ENCODE data around the gene ESYT2. TPM values are rescaled to one million over a fixed set of nuclear protein-coding genes. Genes with fewer than 3 reads are reported as not detected.
A peak's percentile ranks its signal among the peaks of the same experiment; 100 is the strongest.

Gene ESYT2
- total RNA-seq, 1 experiment from 2014 or later = 162 TPM

DNA sequence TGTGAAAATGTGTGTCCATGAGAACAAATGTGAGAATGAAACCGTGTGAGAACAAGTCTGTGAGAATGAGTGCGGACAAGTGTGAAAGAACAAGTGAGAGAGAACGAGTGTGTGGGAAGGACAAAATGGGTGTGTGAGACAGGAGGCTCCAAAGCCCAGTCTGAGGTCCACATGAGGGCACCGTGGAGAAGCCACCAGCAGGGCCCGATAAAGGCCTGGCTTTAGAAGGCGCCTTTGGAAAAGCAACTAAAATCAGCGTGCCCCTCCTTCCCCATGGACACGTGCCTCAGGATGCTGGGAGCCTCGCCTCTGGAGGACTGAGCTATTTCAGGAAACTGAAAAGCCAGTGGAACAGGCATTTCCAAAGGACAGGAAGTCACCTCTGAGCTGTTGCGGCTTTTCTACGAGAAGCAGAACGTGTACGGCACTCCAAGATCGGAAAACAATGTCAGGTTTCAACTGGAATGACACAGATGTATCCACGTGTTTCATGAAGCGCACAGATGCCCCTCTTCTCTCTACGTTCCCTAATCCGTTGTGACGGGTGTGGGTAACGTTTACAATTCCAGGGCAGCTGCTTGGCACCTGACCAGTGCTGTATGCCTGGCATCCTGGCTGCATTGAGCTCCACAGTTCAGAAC lies 46.4 kb downstream of the ESYT2 start:
- no peaks in the 10 kb centered on the region for H3K9me2 ChIP-seq (ENCODE audit: insufficient read depth)
- H3K36me3 ChIP-seq (ENCODE audit: low read depth) = peaks cover 45% of the 10 kb centered on the region
- CTCF ChIA-PET = interaction anchor here (0.7 to 1.8 kb wide), 9 partner anchors 29 to 193 kb away, joined by 3 to 19 read pairs (median 5); no protein-coding TSS in a partner anchor
- H3K4me2 ChIP-seq = no peak overlapping the region
- no peaks in the 10 kb centered on the region for H3K27me3 ChIP-seq (ENCODE audit: insufficient read depth, low read depth)
- H4K20me1 ChIP-seq (ENCODE audit: insufficient read depth) = no peaks in the 10 kb centered on the region; the same call in 1 of the 2 replicates
- peak; percentile 64 to 86 for DNase-seq
- BruUV-seq (replicated peaks) = TSS peak; percentile 10
- H3K9me3 ChIP-seq (ENCODE audit: insufficient read depth, low read depth) = 0 out of 2 replicates have a peak, but pooled peaks cover 6% of the 10 kb centered on the region
- no peak overlapping the region for H3K4me3 ChIP-seq
- POLR2A ChIA-PET (ENCODE audit: unreplicated experiment) = interaction anchor here (0.6 to 1.5 kb wide), 8 partner anchors 16 to 81 kb away, joined by 3 to 63 read pairs (median 6); partner anchors contain the start of genes ESYT2 and NCAPG2
- H2AFZ ChIP-seq = no peak overlapping the region
- H3K4me1 ChIP-seq (replicated peaks; ENCODE audit: insufficient read depth) = peaks cover 12% of the 10 kb centered on the region
- intact Hi-C loops (cut with micrococcal nuclease; ENCODE audit: unreplicated experiment) = loop anchor here (1.0 to 5.0 kb wide), 8 partner anchors 20 to 194 kb away; partner anchors contain the start of genes DYNC2I1, ESYT2 and NCAPG2
- H3K27ac ChIP-seq = peak overlapping the region; percentile 36
- peaks cover 43% of the 10 kb centered on the region for H3F3A ChIP-seq (ENCODE audit: insufficient read depth, low read depth)
- TF ChIP-seq, protein P1, sequence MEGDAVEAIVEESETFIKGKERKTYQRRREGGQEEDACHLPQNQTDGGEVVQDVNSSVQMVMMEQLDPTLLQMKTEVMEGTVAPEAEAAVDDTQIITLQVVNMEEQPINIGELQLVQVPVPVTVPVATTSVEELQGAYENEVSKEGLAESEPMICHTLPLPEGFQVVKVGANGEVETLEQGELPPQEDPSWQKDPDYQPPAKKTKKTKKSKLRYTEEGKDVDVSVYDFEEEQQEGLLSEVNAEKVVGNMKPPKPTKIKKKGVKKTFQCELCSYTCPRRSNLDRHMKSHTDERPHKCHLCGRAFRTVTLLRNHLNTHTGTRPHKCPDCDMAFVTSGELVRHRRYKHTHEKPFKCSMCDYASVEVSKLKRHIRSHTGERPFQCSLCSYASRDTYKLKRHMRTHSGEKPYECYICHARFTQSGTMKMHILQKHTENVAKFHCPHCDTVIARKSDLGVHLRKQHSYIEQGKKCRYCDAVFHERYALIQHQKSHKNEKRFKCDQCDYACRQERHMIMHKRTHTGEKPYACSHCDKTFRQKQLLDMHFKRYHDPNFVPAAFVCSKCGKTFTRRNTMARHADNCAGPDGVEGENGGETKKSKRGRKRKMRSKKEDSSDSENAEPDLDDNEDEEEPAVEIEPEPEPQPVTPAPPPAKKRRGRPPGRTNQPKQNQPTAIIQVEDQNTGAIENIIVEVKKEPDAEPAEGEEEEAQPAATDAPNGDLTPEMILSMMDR (conservative IDR thresholded peaks at IDR 0.05) = peak; percentile 58
- no peak for TF ChIP-seq EZH2 (IDR thresholded peaks at IDR 0.05; ENCODE audit: low read depth)
- H3K79me2 ChIP-seq (ENCODE audit: low read depth) = peaks cover 14% of the 10 kb centered on the region

DNA sequence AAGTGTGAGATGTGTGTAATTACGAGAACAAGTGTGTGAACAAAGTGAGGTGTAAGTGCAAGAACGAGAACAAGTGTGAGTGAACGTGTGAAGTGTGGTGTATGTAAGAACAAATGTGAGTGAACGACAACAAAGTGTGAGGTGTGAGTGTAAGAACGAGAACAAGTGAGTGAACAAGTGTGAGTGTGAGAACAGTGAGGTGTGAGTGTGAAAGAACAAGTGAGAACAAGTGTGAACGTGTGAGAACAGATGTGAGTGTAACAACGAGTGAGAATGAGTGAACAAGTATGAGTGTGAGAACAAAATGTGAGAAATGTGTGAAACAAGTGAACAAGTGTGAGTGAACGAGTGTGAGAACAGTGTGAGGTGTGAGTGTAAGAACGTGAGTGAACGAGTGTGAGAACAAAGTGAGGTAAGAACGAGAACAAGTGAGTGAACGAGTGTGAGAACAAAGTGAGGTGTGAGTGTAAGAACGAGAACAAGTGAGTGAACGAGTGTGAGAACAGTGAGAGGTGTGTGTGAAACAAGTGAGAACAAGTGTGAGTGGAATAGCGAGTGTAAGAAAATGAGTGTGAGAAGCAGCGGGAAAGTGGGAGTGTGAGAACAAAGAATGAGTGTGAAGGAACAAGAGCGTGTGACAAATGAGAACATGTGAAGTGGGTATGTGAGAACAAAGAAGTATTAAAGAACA lies 47.2 kb downstream of the ESYT2 start:
- Histone ChIP-seq H3K27me3 (ENCODE audit: insufficient read depth, low read depth) (no peaks in the 10 kb centered on the region), H2AFZ (no peak overlapping the region), H3K4me2 (no peak overlapping the region), H3K9me2 (ENCODE audit: insufficient read depth) (no peaks in the 10 kb centered on the region), H3K79me2 (ENCODE audit: low read depth) (peaks cover 14% of the 10 kb centered on the region), H3K9me3 (ENCODE audit: insufficient read depth, low read depth) (0 out of 2 replicates have a peak, but pooled peaks cover 6% of the 10 kb centered on the region), H3F3A (ENCODE audit: insufficient read depth, low read depth) (peaks cover 37% of the 10 kb centered on the region), H4K20me1 (ENCODE audit: insufficient read depth) (no peaks in the 10 kb centered on the region; the same call in 1 of the 2 replicates), H3K4me3 (no peak overlapping the region), H3K27ac (no peak overlapping the region), H3K4me1 (replicated peaks; ENCODE audit: insufficient read depth) (peaks cover 12% of the 10 kb centered on the region), H3K36me3 (ENCODE audit: low read depth) (peaks cover 46% of the 10 kb centered on the region)
- no peak for TF ChIP-seq EZH2 (IDR thresholded peaks at IDR 0.05; ENCODE audit: low read depth)
- TF ChIP-seq, protein P1 (conservative IDR thresholded peaks at IDR 0.05) = no peak
- ChIA-PET POLR2A (ENCODE audit: unreplicated experiment) (interaction anchor here (0.7 to 1.5 kb wide), 4 partner anchors 15 to 82 kb away, joined by 5 to 63 read pairs (median 10); partner anchors contain the start of gene NCAPG2), CTCF (interaction anchor here (0.9 to 1.8 kb wide), 5 partner anchors 33 to 194 kb away, joined by 5 to 19 read pairs (median 9); no protein-coding TSS in a partner anchor)
- no TSS peak for BruUV-seq (replicated peaks)
- DNase-seq = no peak
- intact Hi-C loops (cut with micrococcal nuclease; ENCODE audit: unreplicated experiment) = loop anchor here (5.0 kb wide), 1 partner anchor 105 kb away; no protein-coding TSS in a partner anchor

- POLR2A ChIA-PET (ENCODE audit: unreplicated experiment) = no interaction called here
- no peak for TF ChIP-seq EZH2 (IDR thresholded peaks at IDR 0.05; ENCODE audit: low read depth)
- TF ChIP-seq, protein P1 (conservative IDR thresholded peaks at IDR 0.05) = no peak
- Histone ChIP-seq H3K9me2 (ENCODE audit: insufficient read depth) (no peaks in the 10 kb centered on the region), H3K4me1 (replicated peaks; ENCODE audit: insufficient read depth) (peaks cover 12% of the 10 kb centered on the region), H3K4me3 (no peak overlapping the region), H3K79me2 (ENCODE audit: low read depth) (peaks cover 14% of the 10 kb centered on the region), H3K36me3 (ENCODE audit: low read depth) (peaks cover 48% of the 10 kb centered on the region), H3K9me3 (ENCODE audit: insufficient read depth, low read depth) (0 out of 2 replicates have a peak, but pooled peaks cover 6% of the 10 kb centered on the region), H2AFZ (no peak overlapping the region), H3K27me3 (ENCODE audit: insufficient read depth, low read depth) (no peaks in the 10 kb centered on the region), H4K20me1 (ENCODE audit: insufficient read depth) (no peaks in the 10 kb centered on the region; the same call in 1 of the 2 replicates), H3K27ac (no peak overlapping the region), H3F3A (ENCODE audit: insufficient read depth, low read depth) (peaks cover 36% of the 10 kb centered on the region), H3K4me2 (no peak overlapping the region)
- no TSS peak for BruUV-seq (replicated peaks)
- intact Hi-C loops (cut with micrococcal nuclease; ENCODE audit: unreplicated experiment) = loop anchor here (5.0 kb wide), 1 partner anchor 106 kb away; no protein-coding TSS in a partner anchor
- CTCF ChIA-PET = no interaction called here
- DNase-seq = no peak
Observed at GRCh38 chr7:158781217-158781973, 47.9 kb downstream of the ESYT2 start.
